ENCODE results near the gene SPTBN1.

Gene SPTBN1

DNA sequence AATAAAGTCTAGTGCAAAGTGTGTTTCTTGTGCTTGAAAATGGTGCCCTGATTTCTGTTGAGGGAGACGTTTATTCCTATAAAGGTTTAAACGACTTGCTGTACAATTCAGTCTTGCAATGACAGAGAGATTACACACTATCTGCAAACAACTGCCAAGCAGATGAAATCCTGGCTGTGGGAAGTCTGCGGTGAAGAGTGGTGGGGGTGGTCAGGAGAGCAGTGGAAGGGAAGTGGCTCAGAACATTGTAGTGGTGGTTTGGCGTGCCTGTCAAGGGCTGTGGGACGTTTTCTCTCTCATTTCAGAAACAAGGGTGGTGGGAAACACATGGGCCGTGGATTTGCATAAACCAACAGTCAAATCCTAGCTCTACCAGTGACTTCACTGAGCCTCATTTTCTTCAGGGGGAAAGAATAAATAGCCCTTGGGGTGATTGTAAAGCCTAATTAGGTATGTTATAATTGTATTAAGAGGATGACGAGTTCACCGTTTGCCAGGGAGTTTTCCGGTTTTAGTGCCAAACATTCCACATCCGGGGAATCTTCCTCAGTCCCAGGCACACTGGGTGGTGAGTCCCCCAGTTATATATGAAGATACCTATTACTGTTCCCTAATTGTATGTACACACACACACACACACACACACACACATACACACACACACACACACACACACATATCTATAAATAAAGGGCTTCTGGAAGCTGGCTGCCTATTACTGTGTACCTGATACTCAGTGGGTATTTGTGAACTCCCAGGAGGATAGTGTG, 115.0 kb downstream of the SPTBN1 start:
- no peaks in the 10 kb centered on the region for H3K27me3 ChIP-seq
- TF ChIP-seq, protein P1, sequence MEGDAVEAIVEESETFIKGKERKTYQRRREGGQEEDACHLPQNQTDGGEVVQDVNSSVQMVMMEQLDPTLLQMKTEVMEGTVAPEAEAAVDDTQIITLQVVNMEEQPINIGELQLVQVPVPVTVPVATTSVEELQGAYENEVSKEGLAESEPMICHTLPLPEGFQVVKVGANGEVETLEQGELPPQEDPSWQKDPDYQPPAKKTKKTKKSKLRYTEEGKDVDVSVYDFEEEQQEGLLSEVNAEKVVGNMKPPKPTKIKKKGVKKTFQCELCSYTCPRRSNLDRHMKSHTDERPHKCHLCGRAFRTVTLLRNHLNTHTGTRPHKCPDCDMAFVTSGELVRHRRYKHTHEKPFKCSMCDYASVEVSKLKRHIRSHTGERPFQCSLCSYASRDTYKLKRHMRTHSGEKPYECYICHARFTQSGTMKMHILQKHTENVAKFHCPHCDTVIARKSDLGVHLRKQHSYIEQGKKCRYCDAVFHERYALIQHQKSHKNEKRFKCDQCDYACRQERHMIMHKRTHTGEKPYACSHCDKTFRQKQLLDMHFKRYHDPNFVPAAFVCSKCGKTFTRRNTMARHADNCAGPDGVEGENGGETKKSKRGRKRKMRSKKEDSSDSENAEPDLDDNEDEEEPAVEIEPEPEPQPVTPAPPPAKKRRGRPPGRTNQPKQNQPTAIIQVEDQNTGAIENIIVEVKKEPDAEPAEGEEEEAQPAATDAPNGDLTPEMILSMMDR (IDR thresholded peaks at IDR 0.05) = no peak
- H3K9me3 ChIP-seq = no peaks in the 10 kb centered on the region
- H3K4me3 ChIP-seq = no peak overlapping the region
- H3K36me3 ChIP-seq = no peaks in the 10 kb centered on the region
- DNase-seq = peak in 1 of 2 donors; percentile 65
- peak overlapping the region; percentile 60 to 71 for H3K27ac ChIP-seq
- H3K4me1 ChIP-seq = peaks cover 0 to 64% (median 47%) of the 10 kb centered on the region in 4 donors
- intact Hi-C loops (cut with DNase I; ENCODE audit: low total_unique reads) = no loop called here

DNA sequence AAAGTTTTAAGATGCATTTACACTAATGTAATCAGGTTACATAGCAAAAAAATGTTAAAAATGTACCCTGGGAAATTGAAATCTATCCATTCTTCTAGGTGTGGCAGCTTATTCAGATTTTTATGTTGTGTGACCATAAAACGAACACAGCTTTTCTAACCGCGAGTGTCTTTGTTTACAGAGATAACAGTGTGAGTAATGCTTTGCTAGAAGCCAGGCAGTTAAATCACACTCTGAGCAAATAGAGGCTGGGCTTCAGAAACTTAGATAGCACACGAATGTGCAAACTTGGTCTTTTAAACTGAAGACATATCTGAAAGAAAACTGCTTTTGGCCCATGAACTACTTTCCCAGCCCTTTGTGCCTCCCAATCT, 116.1 kb downstream of the SPTBN1 start:
- DNase-seq = no peak
- TF ChIP-seq, protein P1 (IDR thresholded peaks at IDR 0.05) = no peak
- peak overlapping the region; percentile 60 to 71 for H3K27ac ChIP-seq
- no peaks in the 10 kb centered on the region for H3K9me3 ChIP-seq
- no peaks in the 10 kb centered on the region for H3K36me3 ChIP-seq
- intact Hi-C loops (cut with DNase I; ENCODE audit: low total_unique reads) = no loop called here
- no peaks in the 10 kb centered on the region for H3K27me3 ChIP-seq
- H3K4me3 ChIP-seq = no peak overlapping the region
- peaks cover 0 to 72% (median 54%) of the 10 kb centered on the region in 4 donors for H3K4me1 ChIP-seq

DNA sequence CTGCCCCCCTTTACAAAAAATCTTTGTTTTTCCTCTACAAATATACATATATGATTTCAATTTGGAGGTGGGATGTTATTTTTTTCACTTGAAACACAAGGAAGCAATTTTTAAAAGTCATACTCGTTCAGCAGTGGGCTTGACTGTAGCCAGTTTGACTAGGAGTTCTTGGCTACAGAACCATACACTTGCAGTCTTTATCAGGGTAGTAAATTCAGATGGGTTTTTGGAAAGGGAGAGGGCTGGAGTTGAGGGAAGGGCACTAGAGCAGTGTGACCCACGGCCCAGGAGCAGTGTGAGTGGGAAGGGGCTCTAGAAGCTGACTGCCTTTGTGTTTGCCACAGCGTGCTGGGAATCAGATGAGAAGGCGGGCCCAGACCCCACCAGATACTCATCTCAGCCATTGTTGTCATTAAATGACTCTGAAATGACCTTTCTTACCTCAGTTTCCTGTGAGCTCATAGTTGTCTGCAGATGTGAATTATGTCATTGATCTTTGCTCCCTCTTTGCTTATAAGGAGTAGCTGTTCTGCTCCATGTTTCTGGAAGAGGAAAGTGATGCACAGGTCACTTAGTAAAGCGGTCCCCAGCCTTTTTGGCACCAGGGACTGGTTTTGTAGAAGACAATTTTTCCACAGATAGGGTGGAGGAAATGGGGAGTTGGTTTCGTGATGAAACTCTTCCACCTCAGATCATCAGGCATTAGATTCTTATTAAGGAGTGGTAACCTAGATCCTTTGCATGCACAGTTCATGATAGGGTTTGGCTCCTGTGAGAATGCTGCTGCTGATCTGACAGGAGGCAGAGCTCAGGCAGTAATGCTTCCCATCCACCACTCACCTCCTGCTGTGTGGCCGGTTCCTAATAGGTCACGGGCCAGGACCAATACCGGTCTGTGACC, 116.8 kb downstream of the SPTBN1 start:
- no peaks in the 10 kb centered on the region for H3K36me3 ChIP-seq
- intact Hi-C loops (cut with DNase I; ENCODE audit: low total_unique reads) = no loop called here
- DNase-seq = no peak
- no peaks in the 10 kb centered on the region for H3K27me3 ChIP-seq
- TF ChIP-seq, protein P1 (IDR thresholded peaks at IDR 0.05) = no peak
- peaks cover 0 to 78% (median 60%) of the 10 kb centered on the region in 4 donors for H3K4me1 ChIP-seq
- no peak overlapping the region for H3K4me3 ChIP-seq
- peak overlapping the region; percentile 60 to 71 for H3K27ac ChIP-seq
- no peaks in the 10 kb centered on the region for H3K9me3 ChIP-seq

DNA sequence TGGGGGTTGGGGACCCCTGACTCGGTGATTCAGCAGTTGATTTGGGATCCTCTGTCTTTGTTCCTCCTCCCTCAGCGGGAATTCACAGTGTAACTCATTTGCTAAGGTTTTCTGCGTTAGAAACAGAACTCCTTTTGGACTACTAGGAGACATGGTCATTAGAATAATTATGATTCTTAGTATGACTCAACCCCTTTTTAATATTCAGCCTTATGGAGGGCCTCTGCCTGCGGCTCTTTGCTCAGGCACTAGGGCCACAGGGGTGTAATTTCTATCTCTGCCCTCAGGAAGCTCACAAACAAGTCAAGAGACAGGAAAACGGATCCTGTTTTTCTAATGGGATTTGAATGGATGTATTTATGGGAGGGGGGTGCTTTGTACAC, 117.4 kb downstream of the SPTBN1 start:
- intact Hi-C loops (cut with DNase I; ENCODE audit: low total_unique reads) = no loop called here
- H3K4me1 ChIP-seq = peaks cover 0 to 85% (median 66%) of the 10 kb centered on the region in 4 donors
- H3K36me3 ChIP-seq = no peaks in the 10 kb centered on the region
- DNase-seq = no peak
- TF ChIP-seq, protein P1 (IDR thresholded peaks at IDR 0.05) = no peak
- peak overlapping the region; percentile 60 to 71 for H3K27ac ChIP-seq
- H3K27me3 ChIP-seq = no peaks in the 10 kb centered on the region
- H3K9me3 ChIP-seq = no peaks in the 10 kb centered on the region
- H3K4me3 ChIP-seq = no peak overlapping the region

DNA sequence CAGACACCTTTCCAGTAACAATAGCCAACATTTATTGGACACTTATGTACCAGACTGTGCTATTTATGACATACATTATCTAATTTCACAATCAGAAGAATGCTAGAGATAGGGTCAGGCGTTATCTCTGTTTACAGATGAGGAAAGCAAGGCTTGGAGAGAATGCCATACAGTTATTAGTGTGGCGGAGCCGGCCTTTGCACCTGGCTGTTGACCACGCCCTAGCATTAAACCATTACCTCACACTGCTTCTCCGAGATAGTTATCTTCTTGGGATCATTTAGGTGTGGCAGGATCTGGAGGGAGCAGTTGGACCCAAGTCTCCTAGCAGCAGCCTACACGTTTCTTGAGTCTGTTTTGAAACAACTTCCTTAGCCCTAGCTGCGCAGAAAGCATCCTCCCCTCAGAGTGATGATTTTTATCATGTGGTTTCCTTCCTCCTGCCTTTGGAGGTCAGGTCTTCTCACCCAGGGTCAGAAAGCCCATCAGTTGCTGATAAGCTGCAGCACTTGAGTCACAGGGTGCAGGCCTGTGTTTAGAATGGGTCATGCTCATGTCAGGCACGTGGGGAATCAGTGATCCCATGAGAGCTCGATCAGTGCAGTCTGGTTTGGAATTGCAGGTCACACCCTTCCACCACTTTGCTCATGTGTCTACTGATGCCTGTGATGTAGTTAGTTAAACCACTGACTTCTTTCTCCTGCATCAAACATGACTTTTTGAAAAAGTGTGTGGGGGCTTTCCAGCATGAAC, 118.2 kb downstream of the SPTBN1 start:
- DNase-seq = no peak
- intact Hi-C loops (cut with DNase I; ENCODE audit: low total_unique reads) = no loop called here
- H3K27ac ChIP-seq = peak overlapping the region in 1 of 2 donors; percentile 4

More for the DNA sequence above, 118.2 kb downstream of the SPTBN1 start:
- no peaks in the 10 kb centered on the region for H3K27me3 ChIP-seq
- H3K9me3 ChIP-seq = no peaks in the 10 kb centered on the region
- peaks cover 0 to 86% (median 72%) of the 10 kb centered on the region in 4 donors for H3K4me1 ChIP-seq
- no peaks in the 10 kb centered on the region for H3K36me3 ChIP-seq
- TF ChIP-seq, protein P1 (IDR thresholded peaks at IDR 0.05) = no peak
- H3K4me3 ChIP-seq = no peak overlapping the region

All from tibial artery (tissue), 4 donors.